Osteoblast (primary cell): ENCODE results near the gene LYZL4. TPM values are rescaled to one million over a fixed set of nuclear protein-coding genes. Genes with fewer than 3 reads are reported as not detected.

Source experiments
- DNase-seq: peaks from one replicate; pipeline ENCODE4 v3.0.0; 2011; ENCODE audit warnings: low spot score, mixed read lengths; ENCODE audit not compliant: insufficient read length; ENCODE audit errors: missing footprints
- H2AFZ ChIP-seq: 2 replicates; pipeline ENCODE4 v1.6.0; 2011; ENCODE audit warnings: mild to moderate bottlenecking, low read length
- H3K27ac ChIP-seq: 2 replicates; pipeline ENCODE4 v1.5.1; 2011; ENCODE audit warnings: mild to moderate bottlenecking, low read depth, low read length, moderate library complexity
- H3K27me3 ChIP-seq: 2 replicates; pipeline ENCODE4 v1.6.0; 2012; ENCODE audit warnings: mild to moderate bottlenecking, control low read depth, inconsistent platforms, low read length, moderate library complexity; ENCODE audit not compliant: insufficient read depth
- H3K36me3 ChIP-seq: 2 replicates; pipeline ENCODE4 v1.5.1; 2011; ENCODE audit warnings: mild to moderate bottlenecking, low read length, control low read depth, moderate library complexity; ENCODE audit not compliant: insufficient read depth
- H3K4me1 ChIP-seq: 2 replicates; pipeline ENCODE4 v1.5.1; 2011; ENCODE audit warnings: mild to moderate bottlenecking, low read length, control low read depth, moderate library complexity; ENCODE audit not compliant: insufficient read depth
- H3K4me2 ChIP-seq: 2 replicates; pipeline ENCODE4 v1.6.0; 2011; ENCODE audit warnings: mild to moderate bottlenecking, low read length; ENCODE audit not compliant: insufficient read depth
- H3K4me3 ChIP-seq: fragments of 200-600 bp; sonication (generic); 3 replicates; pipeline ENCODE4 v1.5.1; 2012; ENCODE audit warnings: mild to moderate bottlenecking, low read length, inconsistent platforms; ENCODE audit not compliant: insufficient read depth
- H3K79me2 ChIP-seq: 2 replicates; pipeline ENCODE4 v1.6.0; 2012; ENCODE audit warnings: mild to moderate bottlenecking, low read length, control low read depth, inconsistent platforms; ENCODE audit not compliant: insufficient read depth
- H3K9me3 ChIP-seq: 2 replicates; pipeline ENCODE4 v1.5.1; 2011; ENCODE audit warnings: low read depth, low read length, control low read depth
- H4K20me1 ChIP-seq: 2 replicates; pipeline ENCODE4 v1.6.0; 2012; ENCODE audit warnings: mild to moderate bottlenecking, low read length, control low read depth; ENCODE audit not compliant: insufficient read depth
- total RNA-seq: library from RNA; depleted of rRNA; stranded (reverse); fragments of >200 nt; gene quantifications from 2 replicates; pipeline ENCODE4 v1.2.3, GENCODE V29; 2012
- TF ChIP-seq, protein P1 (sequence below): IDR thresholded peaks from 2 replicates; pipeline ENCODE4 v1.5.1; 2011; ENCODE audit warnings: mild to moderate bottlenecking, low read depth, low read length, moderate library complexity; ENCODE audit errors: extremely low read depth

Gene LYZL4
- total RNA-seq, 1 donor, result not detected

DNA sequence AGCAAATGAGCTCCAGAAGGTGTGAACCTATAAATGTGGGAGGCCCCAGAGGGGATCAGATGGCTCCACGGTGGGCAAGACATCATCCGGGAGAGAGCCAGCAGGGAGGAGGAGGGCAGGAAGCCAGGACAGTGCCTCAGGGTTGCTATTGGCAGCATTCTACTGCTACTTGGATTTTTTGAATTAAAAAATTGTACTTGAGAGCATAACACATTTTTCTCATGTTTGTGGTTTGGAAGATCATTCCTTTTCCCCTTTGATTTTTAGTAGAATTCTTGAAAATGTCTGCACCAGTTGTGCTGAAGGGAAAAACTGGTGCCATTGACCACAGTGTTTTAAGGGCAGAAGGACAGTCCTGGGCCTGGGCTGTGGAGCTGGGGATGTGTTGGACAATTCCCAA, 59.2 kb downstream of the LYZL4 start:
- Histone ChIP-seq H4K20me1 (no peaks in the 10 kb centered on the region), H2AFZ (no peak overlapping the region), H3K4me2 (no peak overlapping the region), H3K27ac (no peak overlapping the region), H3K36me3 (no peaks in the 10 kb centered on the region), H3K9me3 (no peaks in the 10 kb centered on the region), H3K79me2 (no peaks in the 10 kb centered on the region), H3K27me3 (no peaks in the 10 kb centered on the region), H3K4me1 (peaks cover 4% of the 10 kb centered on the region), H3K4me3 (no peak overlapping the region)
- TF ChIP-seq, protein P1, sequence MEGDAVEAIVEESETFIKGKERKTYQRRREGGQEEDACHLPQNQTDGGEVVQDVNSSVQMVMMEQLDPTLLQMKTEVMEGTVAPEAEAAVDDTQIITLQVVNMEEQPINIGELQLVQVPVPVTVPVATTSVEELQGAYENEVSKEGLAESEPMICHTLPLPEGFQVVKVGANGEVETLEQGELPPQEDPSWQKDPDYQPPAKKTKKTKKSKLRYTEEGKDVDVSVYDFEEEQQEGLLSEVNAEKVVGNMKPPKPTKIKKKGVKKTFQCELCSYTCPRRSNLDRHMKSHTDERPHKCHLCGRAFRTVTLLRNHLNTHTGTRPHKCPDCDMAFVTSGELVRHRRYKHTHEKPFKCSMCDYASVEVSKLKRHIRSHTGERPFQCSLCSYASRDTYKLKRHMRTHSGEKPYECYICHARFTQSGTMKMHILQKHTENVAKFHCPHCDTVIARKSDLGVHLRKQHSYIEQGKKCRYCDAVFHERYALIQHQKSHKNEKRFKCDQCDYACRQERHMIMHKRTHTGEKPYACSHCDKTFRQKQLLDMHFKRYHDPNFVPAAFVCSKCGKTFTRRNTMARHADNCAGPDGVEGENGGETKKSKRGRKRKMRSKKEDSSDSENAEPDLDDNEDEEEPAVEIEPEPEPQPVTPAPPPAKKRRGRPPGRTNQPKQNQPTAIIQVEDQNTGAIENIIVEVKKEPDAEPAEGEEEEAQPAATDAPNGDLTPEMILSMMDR, result no peak
- DNase-seq, result peak; percentile 37

DNA sequence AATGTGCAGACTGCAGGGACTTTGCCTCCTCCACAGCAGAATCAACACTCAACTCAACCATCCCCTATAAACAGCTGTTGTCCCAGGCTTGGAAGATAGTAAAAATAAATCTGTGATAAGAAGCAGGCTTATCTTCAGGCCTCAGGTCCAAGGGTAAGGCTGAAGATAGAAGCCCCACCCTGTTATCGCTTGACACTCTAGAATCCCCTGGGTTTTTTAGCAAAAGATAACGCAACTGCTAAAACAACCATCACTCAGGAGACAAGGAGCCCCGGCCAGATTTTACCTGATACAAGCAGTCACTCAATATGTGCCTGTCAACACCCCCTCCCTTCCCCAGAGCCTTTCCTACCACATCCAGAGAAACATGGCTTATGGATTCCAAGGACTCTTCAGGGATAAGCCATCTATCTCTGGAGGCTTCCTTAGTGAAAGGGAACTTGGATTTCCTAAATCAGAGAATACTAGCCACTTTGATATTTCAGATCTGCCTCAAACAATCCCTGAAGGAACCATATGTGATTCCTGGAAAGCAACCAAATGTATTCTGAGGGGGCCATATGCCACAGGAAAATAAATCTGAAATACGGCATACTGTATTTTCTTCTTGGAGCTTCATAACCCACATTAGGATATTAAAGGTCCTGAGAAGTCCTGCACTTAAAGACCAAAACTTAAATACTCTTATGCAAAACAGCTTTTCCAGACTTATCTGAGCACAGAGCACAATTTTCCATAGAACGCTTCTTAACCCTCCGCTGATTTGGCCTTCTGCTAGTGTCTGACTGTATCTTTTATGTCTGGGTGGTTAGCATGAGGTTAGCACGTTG, 60.4 kb downstream of the LYZL4 start:
- TF ChIP-seq, protein P1, result no peak
- no peaks in the 10 kb centered on the region for H3K9me3 ChIP-seq
- no peak overlapping the region for H3K4me3 ChIP-seq
- no peaks in the 10 kb centered on the region for H3K36me3 ChIP-seq
- DNase-seq, result no peak
- no peak overlapping the region for H2AFZ ChIP-seq
- no peaks in the 10 kb centered on the region for H3K79me2 ChIP-seq
- no peaks in the 10 kb centered on the region for H3K27me3 ChIP-seq
- H4K20me1 ChIP-seq, result no peaks in the 10 kb centered on the region
- H3K27ac ChIP-seq, result no peak overlapping the region
- H3K4me2 ChIP-seq, result no peak overlapping the region
- peaks cover 4% of the 10 kb centered on the region for H3K4me1 ChIP-seq

DNA sequence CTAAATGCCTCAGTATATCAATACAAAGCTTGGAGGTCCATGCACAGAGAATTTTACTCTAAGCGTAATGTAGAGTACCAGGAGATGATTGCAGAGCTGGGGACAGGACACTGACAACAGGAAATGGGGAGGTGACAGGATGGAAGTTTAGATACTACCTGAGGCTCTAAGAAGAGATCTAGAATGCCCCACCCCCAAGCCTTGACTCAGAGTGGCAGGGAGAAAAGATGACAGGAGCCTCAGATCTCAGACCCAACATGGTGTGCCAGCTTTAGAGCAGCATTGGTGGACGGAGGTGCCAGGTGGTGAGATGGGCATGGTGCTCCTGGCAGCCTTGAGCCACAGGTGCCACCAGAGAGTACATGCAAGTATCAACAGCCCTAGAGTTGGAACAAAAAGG, 62.5 kb downstream of the LYZL4 start:
- Histone ChIP-seq H3K4me2 (no peak overlapping the region), H3K27me3 (no peaks in the 10 kb centered on the region), H3K4me3 (no peak overlapping the region), H3K9me3 (no peaks in the 10 kb centered on the region), H2AFZ (no peak overlapping the region), H3K36me3 (no peaks in the 10 kb centered on the region), H3K79me2 (no peaks in the 10 kb centered on the region), H3K27ac (no peak overlapping the region), H4K20me1 (no peaks in the 10 kb centered on the region), H3K4me1 (peaks cover 4% of the 10 kb centered on the region)
- TF ChIP-seq, protein P1, result no peak
- no peak for DNase-seq

Other genes starting within 250 kb of the LYZL4 start
- not detected in 2 replicates for gene CCK, start 144.4 kb downstream of the LYZL4 start, total RNA-seq
- gene VIPR1, start 92.0 kb upstream of the LYZL4 start, total RNA-seq, result not detected in 2 replicates
- gene SEC22C, start 171.4 kb upstream of the LYZL4 start, total RNA-seq, result 60.1 and 62.2 TPM in 2 replicates
- gene SS18L2, start 180.2 kb upstream of the LYZL4 start, total RNA-seq, result 11.6 and 12.7 TPM in 2 replicates
- gene NKTR, start 190.1 kb upstream of the LYZL4 start, total RNA-seq, result 80.3 and 98.4 TPM in 2 replicates
- gene ZBTB47, start 243.1 kb upstream of the LYZL4 start, total RNA-seq, result 39.2 and 41.3 TPM in 2 replicates